ENCODE measurements around the gene SLC30A2.
A peak's percentile ranks its signal among the peaks of the same experiment; 100 is the strongest.

The SLC30A2 gene

GRCh38 chr1:26069941-26070295 lies 24.0 kb upstream of the SLC30A2 start:
- no peak for DNase-seq

- no peak for DNase-seq
Measured at GRCh38 chr1:26067432-26067911, 21.6 kb upstream of the SLC30A2 start, which contains the start of gene TRIM63. Gene TRIM63 (minus strand): TSS chr1:26067630. CDS start chr1:26067494, 136 bp downstream.

- DNase-seq = no peak
Measured at GRCh38 chr1:26066857-26067256, 20.9 kb upstream of the SLC30A2 start.

- DNase-seq = no peak
Measured at GRCh38 chr1:26066160-26066559, 20.2 kb upstream of the SLC30A2 start.

GRCh38 chr1:26064553-26064952 lies 18.6 kb upstream of the SLC30A2 start:
- DNase-seq = no peak

- DNase-seq = no peak
Measured at GRCh38 chr1:26060832-26061574, 15.1 kb upstream of the SLC30A2 start.

GRCh38 chr1:26059906-26060305 lies 14.0 kb upstream of the SLC30A2 start:
- peak; percentile 55 for DNase-seq

- no peak for DNase-seq
Measured at GRCh38 chr1:26058052-26058595, 12.2 kb upstream of the SLC30A2 start.

- no peak for DNase-seq
Measured at GRCh38 chr1:26057189-26057588, 11.3 kb upstream of the SLC30A2 start.

- no peak for DNase-seq
Measured at GRCh38 chr1:26055041-26055440, 9.1 kb upstream of the SLC30A2 start.

GRCh38 chr1:26053718-26054560 lies 8.0 kb upstream of the SLC30A2 start:
- DNase-seq = no peak

GRCh38 chr1:26050248-26050640 lies 4.3 kb upstream of the SLC30A2 start:
- DNase-seq = no peak

GRCh38 chr1:26049531-26050247 lies 3.8 kb upstream of the SLC30A2 start:
- no peak for DNase-seq

GRCh38 chr1:26047278-26047874 lies 1.5 kb upstream of the SLC30A2 start:
- no peak for DNase-seq

- DNase-seq = no peak
Measured at GRCh38 chr1:26046246-26047095, 553 bp upstream of the SLC30A2 start.

- DNase-seq = no peak
Measured at GRCh38 chr1:26044971-26045721, 772 bp downstream of the SLC30A2 start.

GRCh38 chr1:26044414-26044813 lies 1.5 kb downstream of the SLC30A2 start:
- no peak for DNase-seq

- DNase-seq = no peak
Measured at GRCh38 chr1:26043765-26044164, 2.2 kb downstream of the SLC30A2 start.

- DNase-seq = no peak
Measured at GRCh38 chr1:26041978-26042377, 3.9 kb downstream of the SLC30A2 start.

GRCh38 chr1:26041401-26041800 lies 4.5 kb downstream of the SLC30A2 start:
- DNase-seq = no peak

GRCh38 chr1:26038904-26039303 lies 7.0 kb downstream of the SLC30A2 start:
- no peak for DNase-seq

Data from NCI-H82 (cell line).